Activated CD8-positive, alpha-beta T cell treated with anti-CD3 and anti-CD28 coated beads for 36 hours (primary cell): ENCODE data around the gene STK25. TPM values are rescaled to one million over a fixed set of nuclear protein-coding genes. Genes with fewer than 3 reads are reported as not detected.

ENCODE experiments used
- ATAC-seq: fragments of 200-7000 bp; cut with Tn5 transposase; one replicate; pipeline ENCODE4 v1.10.0; 2021; ENCODE audit warnings: mild to moderate bottlenecking, moderate library complexity
- CTCF ChIA-PET: fragments of 350-600 bp; sonication (Branson Sonifier 250); formaldehyde crosslinking; loops from one replicate; lab custom pipeline; 2021; ENCODE audit warnings: antibody characterized with exemption; lab: Charles Lee
- POLR2A ChIA-PET: fragments of 350-600 bp; sonication (Branson Sonifier 250); formaldehyde crosslinking; loops from one replicate; lab custom pipeline; 2021; ENCODE audit warnings: antibody characterized with exemption; lab: Charles Lee
- DNase-seq: peaks from one replicate; pipeline ENCODE4 v3.0.0-alpha.2; 2020
- H3K27ac Mint-ChIP-seq: one replicate; pipeline ENCODE4 v1.8.0; 2021; ENCODE audit warnings: mild to moderate bottlenecking, mixed read lengths
- H3K27me3 Mint-ChIP-seq: one replicate; pipeline ENCODE4 v1.8.0; 2021; ENCODE audit warnings: mixed read lengths
- H3K36me3 Mint-ChIP-seq: one replicate; pipeline ENCODE4 v1.8.0; 2021; ENCODE audit warnings: low read depth, mixed read lengths
- H3K4me1 Mint-ChIP-seq: one replicate; pipeline ENCODE4 v1.8.0; 2021; ENCODE audit warnings: low read depth, mixed read lengths
- H3K4me3 Mint-ChIP-seq: one replicate; pipeline ENCODE4 v1.8.0; 2021; ENCODE audit warnings: mild to moderate bottlenecking, moderate library complexity, mixed read lengths
- H3K9me3 Mint-ChIP-seq: one replicate; pipeline ENCODE4 v1.8.0; 2021; ENCODE audit warnings: mixed read lengths
- intact Hi-C: fragments of 100-400 bp; cut with micrococcal nuclease; formaldehyde crosslinking; loops from one replicate; pipeline ENCODE4 v1.10.0; 2022
- total RNA-seq, 2 experiments: library from RNA; stranded (reverse); gene quantifications; one replicate each; pipeline ENCODE4 v1.2.3, GENCODE V29; 2021
- TF ChIP-seq, protein P1 (sequence below): fragments of 200-600 bp; IDR thresholded peaks from one replicate; pipeline ENCODE4 v1.8.0; 2022; ENCODE audit warnings: antibody characterized with exemption, mild to moderate bottlenecking

The STK25 gene
- total RNA-seq, 2 experiments from 2014 or later = 103 to 104 TPM

DNA sequence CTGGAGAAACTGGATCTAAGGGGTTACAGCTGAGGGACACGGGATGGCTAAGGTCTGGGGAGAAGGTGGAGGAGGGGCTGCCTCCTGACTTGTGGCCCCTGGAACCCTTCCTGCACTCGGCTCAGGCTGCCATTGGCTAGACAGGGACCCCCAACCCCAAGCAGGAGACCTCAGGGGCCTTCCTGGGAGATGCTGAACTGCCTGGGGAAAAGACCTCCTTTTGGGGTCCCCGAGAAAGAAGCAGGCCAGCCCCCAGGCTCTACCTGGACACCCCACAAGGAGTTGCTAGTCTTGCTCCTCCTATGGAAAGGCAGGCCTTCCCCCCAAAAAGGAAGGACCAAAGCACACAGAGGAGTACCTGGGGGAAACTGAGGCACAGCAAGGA is 40.1 kb upstream of the STK25 start:
- TF ChIP-seq, protein P1, sequence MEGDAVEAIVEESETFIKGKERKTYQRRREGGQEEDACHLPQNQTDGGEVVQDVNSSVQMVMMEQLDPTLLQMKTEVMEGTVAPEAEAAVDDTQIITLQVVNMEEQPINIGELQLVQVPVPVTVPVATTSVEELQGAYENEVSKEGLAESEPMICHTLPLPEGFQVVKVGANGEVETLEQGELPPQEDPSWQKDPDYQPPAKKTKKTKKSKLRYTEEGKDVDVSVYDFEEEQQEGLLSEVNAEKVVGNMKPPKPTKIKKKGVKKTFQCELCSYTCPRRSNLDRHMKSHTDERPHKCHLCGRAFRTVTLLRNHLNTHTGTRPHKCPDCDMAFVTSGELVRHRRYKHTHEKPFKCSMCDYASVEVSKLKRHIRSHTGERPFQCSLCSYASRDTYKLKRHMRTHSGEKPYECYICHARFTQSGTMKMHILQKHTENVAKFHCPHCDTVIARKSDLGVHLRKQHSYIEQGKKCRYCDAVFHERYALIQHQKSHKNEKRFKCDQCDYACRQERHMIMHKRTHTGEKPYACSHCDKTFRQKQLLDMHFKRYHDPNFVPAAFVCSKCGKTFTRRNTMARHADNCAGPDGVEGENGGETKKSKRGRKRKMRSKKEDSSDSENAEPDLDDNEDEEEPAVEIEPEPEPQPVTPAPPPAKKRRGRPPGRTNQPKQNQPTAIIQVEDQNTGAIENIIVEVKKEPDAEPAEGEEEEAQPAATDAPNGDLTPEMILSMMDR = no peak
- no peaks in the 10 kb centered on the region for H3K4me1 Mint-ChIP-seq
- DNase-seq (no peak), ATAC-seq (no peak)
- H3K4me3 Mint-ChIP-seq = no peak overlapping the region
- intact Hi-C loops = no loop called here
- H3K9me3 Mint-ChIP-seq = no peaks in the 10 kb centered on the region
- ChIA-PET CTCF (no interaction called here), POLR2A (no interaction called here)
- peaks cover 17% of the 10 kb centered on the region for H3K27me3 Mint-ChIP-seq
- H3K36me3 Mint-ChIP-seq = no peaks in the 10 kb centered on the region
- H3K27ac Mint-ChIP-seq = no peak overlapping the region

DNA sequence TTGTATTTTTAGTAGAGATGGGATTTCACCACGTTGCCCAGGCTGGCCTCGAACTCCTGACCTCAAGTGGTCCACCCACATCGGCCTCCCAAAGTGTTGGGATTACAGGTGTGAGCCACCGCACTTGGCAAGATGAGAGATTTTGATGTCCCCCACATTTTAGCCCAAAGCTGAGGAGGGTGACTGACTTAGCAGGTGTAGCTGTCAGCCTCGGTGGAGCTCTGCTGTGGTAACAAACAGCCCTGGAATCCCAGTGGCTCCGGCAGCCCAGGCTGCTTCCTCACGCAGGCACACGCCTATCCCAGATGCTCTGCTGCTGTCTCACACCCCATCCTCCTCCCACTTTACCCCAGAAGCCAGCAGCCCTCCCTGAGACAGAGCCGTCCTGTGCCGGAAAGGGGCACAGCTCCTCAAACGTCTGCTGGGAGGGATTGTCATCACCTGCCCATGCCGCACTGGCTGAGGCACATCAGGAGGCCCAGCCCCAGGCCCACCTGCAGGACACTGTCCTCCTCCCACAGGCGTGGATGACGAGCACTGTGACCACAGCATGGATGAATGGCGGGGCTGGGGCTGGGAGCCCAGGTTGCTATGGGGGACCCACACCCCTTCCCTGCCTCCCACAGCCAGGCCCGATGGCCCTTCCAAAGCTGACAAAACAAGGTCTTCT is 39.5 kb upstream of the STK25 start:
- ATAC-seq (no peak), DNase-seq (no peak)
- no peaks in the 10 kb centered on the region for H3K36me3 Mint-ChIP-seq
- ChIA-PET CTCF (no interaction called here), POLR2A (no interaction called here)
- no peaks in the 10 kb centered on the region for H3K4me1 Mint-ChIP-seq
- no peaks in the 10 kb centered on the region for H3K9me3 Mint-ChIP-seq
- no peak overlapping the region for H3K27ac Mint-ChIP-seq
- no peak overlapping the region for H3K4me3 Mint-ChIP-seq
- intact Hi-C loops = no loop called here
- peaks cover 18% of the 10 kb centered on the region for H3K27me3 Mint-ChIP-seq
- TF ChIP-seq, protein P1 = no peak

DNA sequence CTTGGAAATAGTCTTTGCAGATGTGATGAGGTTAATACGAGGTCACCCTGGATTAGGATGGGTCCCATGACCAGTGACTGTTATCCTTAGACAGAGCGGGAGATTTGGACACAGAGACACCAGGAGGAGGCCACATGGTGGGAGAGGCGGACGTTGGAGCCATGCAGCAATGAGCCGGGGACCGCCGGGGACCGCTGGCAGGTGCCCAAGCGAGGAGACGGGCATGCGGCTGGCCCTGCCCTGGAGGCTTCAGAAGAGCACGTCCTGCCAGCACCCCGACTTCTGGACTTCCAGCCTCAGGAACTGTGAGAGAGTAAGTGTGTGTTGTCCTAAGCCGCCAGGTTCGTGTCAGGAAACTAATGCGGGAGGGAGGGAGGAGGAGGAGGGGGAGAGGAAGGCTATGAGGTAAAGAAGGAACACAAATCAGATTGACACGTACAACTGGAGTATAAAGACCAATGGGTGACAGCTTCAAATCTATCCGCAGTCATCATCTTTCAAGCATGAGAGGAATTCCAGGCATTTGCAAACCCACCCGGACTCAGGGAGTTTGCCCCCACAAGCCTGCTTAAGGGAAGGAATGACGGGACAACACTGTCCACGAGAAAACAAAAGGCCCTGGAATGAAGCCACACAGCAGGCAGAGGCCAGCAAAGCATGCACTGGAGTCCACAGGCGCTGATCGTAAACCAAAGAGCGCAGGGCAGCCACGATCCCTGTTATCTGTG is 38.6 kb upstream of the STK25 start:
- Mint-ChIP-seq H3K27ac (no peak overlapping the region), H3K4me3 (no peak overlapping the region), H3K4me1 (no peaks in the 10 kb centered on the region), H3K9me3 (no peaks in the 10 kb centered on the region), H3K36me3 (no peaks in the 10 kb centered on the region), H3K27me3 (peaks cover 25% of the 10 kb centered on the region)
- TF ChIP-seq, protein P1 = no peak
- ATAC-seq = no peak
- CTCF ChIA-PET = no interaction called here
- DNase-seq = no peak
- intact Hi-C loops = no loop called here
- POLR2A ChIA-PET = no interaction called here

DNA sequence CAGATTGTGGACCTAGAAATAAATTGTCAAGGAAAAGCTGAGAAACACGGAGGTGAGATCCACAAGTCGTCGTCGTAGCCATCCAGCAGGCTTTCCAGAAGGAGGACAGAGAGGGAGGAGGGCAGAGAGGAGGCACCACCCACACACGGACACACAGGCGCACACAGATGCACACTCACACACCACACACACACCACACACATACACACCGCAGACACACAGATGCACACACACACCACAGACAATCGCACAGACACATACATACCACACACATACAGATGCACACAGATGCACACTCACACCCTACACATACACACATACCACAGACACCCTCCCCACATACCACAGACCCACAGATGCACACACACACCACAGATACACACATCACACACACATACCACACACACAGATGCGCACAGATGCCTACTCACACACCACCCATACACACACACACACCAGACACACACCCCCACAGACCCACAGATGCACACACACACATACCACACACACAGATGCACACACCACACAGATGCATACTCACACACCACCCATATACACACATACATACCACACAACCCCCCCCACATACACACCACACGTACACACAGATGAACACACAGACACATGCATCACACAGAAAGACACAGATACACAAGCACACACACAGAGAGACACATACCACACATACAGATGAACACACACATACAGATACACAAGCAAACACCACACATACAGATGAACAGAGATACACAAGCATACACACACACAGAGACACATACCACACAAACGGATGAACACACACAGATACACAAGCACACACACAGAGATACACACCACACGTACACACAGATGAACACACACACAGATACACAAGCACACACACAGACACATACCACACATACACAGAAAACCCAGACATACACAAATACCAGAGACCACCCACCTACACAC is 37.4 kb upstream of the STK25 start:
- no peak overlapping the region for H3K4me3 Mint-ChIP-seq
- TF ChIP-seq, protein P1 = no peak
- no peaks in the 10 kb centered on the region for H3K36me3 Mint-ChIP-seq
- peaks cover 18% of the 10 kb centered on the region for H3K27me3 Mint-ChIP-seq
- ChIA-PET POLR2A (no interaction called here), CTCF (no interaction called here)
- intact Hi-C loops = no loop called here
- no peak for DNase-seq
- no peaks in the 10 kb centered on the region for H3K4me1 Mint-ChIP-seq
- no peak for ATAC-seq
- no peak overlapping the region for H3K27ac Mint-ChIP-seq
- H3K9me3 Mint-ChIP-seq = no peaks in the 10 kb centered on the region
